Inflammatory macrophage treated with lipopolysaccharide for 1 hour (primary cell): ENCODE results near the gene AHNAK2.

Source experiments
- DNase-seq, 2 donors: peaks; one replicate each; pipeline ENCODE4 v3.0.0-alpha.2; 2020 to 2022

AHNAK2 gene

DNA sequence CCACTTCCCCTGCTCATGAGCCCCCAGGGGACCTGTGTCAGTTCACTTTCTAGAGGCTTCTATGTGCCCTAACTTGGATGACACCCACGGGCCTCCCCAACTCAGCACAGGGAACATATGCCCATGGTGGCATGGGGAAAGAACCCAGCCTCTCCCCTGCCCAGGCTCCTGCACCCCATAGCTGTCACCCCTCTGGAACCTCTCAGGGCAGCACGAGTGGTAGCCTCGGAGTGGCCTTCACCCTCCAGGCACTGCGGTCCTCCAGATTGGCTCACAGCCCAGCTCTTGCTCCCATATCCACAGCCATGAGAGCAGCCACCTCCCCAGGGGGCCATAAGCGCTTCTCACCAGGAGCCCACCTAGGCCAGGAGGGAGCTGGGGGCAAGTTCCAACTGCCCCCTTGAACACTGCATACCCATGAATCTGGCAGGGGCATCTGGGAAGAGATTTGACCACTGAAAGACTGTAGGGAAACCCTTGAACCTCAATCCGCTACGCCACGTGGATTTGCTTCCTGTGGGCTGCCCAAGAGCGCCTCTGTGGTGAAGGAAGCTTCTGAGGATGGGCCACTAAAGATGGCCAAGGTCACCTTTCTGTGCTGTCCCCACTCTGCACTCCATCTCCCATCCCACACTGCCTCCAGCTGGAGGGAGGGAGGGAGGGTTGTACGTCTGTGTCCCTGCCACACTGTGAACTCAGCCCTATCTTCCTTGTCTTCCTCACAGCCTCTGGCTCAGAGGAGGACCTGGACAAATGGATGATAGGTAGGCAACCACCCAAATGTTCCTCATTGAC is 41.6 kb downstream of the AHNAK2 start:
- no peak for DNase-seq

DNA sequence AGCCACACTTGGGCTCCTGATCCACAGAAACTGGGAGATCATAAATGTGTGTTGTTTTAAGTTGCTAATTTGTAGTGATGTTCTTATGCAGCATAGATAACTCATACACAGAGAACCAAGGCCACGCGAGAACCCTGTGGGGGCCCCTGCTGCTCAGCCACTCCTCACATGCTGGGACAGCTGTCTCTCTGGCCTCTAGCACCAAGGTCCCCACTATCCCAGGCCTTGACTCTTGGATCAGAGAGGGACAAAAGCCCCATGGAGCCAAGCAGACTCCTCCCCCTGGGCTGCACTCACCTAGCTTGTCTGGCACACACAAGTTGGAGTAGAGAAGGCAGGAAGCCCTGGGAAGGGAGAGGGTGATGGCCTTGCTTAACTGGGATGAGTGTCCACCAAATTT is 42.2 kb downstream of the AHNAK2 start:
- DNase-seq = no peak

DNA sequence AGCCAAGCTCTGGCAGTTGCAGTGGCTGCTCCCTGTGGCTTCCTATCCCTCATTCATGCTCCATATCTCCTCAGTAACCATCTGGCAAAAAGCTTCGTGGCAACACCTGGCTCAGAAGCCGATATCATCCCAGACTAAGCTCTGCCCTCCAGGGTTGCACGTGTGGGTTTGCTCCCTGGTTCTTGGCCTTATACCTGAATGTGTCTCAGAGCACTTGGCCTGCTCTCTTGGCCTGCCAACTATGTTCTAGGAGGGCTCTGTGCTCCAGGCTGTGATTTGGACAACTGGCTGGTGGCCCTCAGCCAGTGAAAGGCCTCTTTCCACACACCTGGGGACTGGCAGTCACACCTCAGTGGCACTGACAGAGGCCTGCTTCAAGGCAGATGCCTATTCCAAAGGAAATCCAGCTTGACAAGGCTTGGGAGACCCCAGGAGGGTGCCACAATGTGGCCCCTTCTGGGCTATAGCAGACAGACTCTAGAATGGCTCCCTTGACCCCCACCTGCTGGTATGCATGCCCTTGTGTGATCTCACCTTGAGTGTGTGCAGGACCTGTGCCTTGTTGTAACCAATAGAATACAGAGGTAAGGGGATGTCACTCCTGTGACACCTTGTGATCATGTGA is 43.0 kb downstream of the AHNAK2 start:
- no peak for DNase-seq

DNA sequence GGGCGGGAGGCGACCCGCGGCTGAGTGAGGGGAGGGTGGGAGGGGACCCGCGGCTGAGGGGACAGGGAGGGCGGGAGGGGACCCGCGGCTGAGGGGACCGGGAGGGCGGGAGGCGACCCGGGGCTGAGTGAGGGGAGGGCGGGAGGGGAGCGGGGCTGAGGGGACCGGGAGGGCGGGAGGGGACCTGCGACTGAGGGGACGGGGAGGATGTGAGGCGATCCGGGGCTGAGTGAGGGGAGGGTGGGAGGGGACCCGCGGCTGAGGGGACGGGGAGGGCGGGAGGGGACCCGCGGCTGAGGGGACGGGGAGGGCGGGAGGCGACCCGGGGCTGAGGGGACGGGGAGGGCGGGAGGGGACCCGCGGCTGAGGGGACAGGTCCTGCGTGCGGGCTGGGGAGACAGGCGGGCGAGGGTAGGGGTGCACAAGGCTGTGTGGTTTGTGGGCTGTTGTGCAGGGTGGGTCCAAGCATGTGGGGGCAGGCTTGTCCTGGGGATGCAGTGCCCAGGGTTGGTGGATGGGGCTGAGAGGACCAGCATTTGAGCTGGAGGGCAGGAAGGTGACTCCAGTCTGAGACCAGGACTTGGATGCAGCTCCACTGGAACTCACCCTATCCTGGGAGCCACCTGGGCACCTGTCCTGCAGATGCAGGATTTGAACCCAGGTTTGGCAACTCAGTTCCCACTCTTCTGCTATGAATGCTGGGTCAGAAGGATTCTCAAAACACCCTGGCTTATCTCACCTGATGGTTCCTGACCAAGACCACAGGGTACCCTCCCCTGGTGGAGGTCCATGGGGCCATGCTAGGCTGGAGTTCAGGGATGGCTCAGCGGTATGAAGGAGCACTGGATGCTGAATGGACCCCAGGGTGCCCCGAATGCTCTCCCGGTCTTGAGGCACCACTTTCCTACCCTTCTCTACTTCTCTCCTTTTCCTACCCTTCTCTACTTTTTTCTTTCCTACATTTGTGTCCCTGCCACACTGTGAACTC is 44.1 kb downstream of the AHNAK2 start:
- no peak for DNase-seq

DNA sequence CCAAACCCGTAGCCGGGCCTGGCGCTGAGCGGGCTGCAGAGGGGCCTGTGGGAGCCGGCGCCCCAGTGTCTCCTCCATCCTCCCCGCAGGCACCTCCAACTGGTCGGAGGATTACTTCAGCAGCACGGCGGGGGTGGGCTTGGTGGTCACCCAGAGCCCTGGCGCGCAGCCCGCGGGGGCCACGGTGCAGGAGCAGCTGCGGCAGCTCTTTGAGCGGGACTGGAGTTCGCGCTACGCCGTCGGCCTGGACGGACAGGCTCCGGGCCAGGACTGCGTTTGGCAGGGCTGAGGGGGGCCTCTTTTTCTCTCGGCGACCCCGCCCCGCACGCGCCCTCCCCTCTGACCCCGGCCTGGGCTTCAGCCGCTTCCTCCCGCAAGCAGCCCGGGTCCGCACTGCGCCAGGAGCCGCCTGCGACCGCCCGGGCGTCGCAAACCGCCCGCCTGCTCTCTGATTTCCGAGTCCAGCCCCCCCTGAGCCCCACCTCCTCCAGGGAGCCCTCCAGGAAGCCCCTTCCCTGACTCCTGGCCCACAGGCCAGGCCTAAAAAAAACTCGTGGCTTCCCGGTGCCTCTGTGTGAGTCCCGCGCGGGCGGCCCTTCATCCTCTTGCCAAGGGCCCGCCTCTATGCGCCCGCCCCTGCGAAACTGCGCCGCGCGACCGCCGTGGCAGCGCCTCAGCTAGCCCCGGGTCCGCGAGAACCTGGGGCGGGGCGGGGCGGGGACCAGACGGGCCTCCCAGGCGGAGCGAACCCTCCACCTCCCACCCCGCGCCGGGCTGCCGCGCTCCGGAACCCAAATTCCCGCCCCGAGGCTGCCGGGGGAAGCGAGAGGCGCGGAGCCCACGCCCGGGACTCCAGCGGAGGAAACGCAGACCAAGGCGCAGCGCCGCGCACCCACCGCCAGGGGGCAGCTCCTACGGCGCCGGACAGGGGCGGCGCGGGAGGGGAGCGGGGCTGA is 45.2 kb downstream of the AHNAK2 start:
- peak; percentile 62 to 93 for DNase-seq

DNA sequence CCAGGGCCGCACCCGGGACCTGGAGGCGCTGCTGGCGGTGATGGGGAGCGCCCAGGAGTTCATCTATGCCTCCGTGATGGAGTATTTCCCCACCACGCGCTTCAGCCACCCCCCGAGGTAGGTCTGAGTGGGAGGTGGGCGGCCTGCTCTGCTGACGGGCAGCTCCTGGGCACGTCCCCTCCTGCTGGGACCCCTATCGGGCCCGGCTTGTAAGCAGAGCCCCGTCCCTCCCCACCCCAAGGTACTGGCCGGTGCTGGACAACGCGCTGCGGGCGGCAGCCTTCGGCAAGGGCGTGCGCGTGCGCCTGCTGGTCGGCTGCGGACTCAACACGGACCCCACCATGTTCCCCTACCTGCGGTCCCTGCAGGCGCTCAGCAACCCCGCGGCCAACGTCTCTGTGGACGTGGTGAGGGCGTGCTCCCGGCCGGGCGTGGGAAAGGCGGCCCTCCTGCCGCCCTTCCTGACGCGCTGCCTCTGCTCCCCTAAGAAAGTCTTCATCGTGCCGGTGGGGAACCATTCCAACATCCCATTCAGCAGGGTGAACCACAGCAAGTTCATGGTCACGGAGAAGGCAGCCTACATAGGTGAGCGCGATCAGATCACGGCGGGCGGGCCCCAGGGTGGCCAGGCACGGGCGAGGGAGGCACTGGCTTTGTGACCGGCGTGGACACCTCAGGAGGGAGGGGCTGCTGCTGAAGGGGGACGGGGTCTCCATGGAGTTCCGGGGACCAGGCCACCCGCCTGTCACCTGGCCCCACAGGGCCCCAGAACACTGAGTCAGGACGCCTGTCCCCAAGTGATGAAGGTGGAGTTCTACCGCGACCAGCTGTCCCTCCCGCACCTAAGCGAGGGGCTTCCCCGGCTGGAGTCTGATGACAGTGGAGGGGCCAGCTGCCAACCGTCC is 46.2 kb downstream of the AHNAK2 start:
- DNase-seq = no peak

DNA sequence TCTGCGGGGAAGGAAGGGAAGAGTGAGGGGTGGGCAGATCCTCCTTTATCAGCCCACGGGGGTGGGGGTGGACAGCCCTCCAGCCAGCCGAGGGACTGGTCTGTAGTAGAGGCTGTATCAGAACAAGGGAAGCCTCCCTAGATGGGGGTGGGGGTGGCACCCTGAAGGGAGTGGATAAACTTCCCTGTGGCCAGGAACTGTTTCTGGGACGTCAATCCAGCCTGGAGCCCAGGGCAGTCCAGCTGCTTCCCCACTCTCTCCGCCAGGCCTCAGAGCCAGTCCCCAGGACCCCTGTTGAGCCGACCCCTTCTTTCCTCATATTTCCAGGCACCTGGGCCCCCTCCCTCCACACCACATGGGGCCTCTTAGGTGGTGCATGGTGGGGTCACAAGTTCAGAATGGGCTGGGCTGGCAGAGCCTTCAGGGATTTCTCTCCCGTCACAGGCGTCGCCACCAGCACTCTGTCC is 46.8 kb downstream of the AHNAK2 start:
- DNase-seq = no peak

DNA sequence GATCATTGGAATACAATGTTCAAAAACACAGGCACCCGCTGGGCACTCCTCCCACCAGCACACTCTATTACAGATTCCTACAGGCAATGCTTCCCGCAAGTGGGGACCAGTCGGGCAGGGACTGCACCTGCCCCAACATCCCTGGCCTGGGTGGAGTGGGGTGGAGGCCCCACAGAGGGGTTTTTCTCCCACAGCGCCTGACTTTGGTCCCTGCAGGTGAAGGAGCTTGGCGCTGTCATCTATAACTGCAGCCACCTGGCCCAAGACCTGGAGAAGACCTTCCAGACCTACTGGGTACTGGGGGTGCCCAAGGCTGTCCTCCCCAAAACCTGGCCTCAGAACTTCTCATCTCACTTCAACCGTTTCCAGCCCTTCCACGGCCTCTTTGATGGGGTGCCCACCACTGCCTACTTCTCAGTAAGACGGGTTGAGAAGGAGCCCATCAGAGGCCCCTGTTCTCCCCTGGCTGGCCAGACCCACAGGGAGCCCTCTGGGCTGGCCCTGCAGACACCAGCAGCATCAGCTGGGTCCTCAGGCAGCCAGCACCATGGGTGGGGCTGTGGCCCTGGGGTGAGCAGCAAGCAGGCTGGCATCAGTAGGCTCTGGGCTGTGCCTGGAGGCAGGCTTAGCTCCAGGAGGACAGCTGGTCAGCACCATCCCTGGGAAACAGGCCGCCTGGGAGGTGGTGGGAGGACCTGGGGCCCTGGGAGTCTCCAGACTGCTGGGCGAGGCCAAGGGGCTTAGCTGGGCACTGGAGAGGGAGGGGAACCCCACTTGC is 47.5 kb downstream of the AHNAK2 start:
- DNase-seq = no peak

DNA sequence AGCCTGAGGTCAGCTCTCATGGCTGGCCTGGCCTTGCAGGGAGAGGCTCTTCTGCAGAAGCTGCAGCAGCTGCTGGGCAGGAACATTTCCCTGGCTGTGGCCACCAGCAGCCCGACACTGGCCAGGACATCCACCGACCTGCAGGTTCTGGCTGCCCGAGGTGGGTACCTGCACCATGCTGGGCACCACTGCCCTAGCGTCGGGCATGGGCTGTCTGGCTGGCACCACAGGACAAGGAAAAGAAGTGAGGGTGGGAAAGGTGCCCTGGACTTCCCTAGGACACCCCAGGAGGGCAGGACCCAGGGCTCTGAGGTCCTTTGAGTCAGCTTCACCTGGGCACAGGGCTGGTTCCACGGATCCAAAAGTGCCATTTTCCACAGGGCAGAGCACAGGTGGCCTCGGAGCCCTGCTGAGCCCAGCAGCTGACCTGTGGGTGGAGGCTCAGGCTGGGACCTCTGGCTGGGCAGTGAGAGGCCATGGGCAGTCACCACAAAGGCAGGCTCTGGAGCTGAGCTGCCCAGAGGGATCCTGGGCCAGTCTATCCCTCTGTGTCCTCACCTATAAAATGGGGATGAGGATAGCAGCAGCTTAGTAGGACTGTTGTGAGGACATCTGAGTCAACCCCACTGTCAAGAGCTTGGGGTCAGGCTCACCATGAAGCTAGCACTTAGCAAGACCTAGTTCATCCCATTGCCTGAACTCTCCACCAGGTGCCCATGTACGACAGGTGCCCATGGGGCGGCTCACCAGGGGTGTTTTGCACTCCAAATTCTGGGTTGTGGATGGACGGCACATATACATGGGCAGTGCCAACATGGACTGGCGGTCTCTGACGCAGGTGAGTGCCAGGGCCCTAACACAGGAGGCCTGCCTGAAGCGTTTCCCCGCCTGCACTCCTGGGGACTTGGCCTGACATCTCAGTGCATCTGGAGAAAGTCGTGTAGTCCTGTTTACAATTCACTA is 48.6 kb downstream of the AHNAK2 start:
- DNase-seq = no peak

DNA sequence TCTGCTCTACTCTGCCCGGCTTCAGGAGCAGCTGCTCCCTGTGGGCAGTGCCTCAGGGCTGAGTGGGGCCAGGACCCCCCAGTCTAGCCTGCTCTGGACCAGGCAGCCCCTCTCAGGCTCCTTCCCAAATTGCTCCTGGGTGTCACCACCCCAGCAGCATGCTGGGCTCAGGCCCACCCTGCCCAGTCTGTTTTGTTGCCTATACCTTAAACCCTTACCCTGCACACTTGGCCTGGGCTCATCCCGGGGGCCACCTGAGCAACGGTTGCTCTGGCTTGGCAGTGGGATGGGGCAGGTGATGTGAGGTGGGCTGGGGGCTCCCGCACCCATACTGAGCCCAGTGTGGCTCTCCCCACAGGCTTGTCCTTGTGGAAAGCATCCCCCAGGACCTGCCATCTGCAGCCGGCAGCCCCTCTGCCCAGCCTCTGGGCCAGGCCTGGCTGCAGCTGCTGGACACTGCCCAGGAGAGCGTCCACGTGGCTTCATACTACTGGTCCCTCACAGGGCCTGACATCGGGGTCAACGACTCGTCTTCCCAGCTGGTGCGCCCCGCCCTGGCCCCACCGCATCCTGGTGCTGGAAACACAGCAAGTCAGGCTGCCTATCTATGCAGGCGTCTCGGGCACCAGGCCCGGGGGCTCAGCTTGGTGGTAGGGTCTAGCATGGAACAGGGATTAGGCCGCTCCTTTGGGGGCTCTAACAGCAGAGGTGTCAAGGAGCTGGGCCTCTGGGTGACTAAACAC is 49.6 kb downstream of the AHNAK2 start:
- no peak for DNase-seq

DNA sequence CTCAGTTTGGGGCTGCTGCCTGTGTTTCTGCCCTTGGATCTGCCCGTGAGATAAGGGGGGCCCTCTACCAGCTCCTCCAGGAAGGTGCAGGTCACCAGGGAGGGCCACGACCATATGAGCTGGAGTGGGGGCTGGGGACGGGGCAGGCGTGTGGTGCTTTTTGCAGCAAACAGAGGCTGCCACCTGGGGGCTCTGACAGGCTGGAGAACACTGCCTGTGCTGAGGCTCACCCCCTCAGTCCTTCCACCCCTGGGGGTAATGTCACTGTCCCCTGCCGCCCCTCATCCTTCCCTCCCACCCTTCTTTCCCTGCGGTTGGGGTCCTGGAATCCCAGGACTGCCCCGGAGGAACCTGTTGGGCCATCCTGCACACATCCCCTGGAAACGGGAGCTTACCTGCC is 50.3 kb downstream of the AHNAK2 start:
- DNase-seq = no peak

DNA sequence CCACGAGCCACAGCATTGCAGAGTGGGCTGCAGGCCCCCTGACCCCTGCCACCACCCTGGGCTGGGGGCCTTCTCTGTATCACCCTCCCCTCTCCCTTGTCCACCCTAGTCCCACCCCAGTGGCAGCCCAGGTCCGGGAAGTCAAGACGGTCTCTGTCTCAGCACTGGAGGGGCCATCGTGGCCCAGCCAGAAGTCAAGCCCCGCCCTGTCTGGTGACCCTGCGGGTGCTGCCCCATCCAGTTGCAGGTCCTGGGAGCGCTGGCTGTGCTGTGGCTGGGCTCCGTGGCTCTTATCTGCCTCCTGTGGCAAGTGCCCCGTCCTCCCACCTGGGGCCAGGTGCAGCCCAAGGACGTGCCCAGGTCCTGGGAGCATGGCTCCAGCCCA is 50.8 kb downstream of the AHNAK2 start:
- no peak for DNase-seq

DNA sequence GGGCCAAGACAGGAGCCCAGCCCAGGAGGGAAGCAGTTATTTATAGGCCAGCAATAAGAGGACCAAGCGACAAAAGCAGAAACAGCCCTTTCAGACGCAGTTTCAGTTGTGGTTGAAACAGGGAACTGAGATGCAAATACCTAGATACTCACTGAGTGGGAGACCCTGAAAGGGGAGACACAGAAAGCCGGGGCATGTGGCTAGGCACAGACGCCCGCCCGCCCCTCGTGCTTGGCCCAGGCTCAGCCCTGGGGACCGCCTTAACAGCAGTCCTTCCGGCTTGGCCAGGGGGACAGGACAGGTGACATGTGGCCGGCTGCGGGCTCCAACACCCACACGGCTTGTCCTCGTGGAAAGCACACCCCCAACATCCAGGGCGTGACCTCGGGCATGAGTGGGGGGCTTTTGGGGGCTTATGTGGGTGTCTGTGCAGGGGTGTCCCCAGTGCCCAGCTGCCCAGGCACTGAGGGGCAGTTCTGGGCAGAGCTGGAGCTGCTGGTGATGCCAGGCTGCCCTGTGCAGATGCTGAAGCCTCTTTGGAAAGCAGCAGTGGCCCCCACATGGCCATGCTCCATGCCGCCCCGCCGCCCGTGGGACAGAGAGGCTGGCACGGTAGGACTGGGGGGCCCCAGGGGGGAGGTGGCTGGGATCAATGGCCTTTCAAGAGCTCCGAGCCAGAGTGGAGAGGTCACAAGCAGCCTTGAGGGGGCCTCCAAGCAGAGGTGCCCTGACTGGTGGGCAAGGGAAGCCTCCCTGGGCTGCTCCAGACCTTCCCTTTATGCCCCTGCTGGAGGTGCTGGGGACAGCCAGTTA is 51.3 kb downstream of the AHNAK2 start:
- DNase-seq = peak; percentile 54 to 57

DNA sequence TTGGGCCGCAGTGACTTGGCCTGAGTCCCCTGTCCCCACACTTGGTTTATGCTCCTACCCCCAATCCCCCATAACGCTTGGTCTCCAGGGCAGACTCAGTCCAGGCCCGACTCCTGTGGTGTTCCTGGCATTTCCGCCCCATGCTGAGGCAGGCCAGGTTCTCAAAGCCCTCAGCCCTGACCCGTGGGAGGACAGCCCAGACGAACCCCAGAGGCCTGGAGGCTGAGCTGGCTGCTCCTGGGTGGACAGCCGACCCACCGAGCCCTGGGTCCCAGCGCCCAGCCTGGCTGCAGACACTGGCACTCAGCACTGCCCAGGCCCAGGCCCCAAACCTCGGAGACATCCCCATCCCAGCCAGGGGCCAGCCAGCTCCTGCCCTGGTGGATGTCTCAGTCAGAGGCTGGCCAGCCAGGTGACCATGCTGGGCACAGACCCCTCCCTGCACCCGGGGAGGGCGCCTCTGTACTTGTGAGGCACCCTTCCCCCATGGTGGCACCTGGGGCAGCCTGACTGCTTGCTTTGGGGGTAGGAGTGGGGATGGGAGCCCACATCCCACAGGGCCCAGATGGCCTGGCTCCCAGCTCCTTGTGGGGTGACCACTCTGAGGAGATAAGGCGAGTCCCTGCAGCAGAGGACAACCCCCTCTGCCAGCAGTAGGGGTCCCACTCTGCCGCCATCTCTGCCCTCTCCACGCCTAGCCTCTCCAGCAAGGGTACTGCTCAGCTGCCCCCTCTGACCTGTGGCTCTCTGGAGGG is 52.1 kb downstream of the AHNAK2 start:
- no peak for DNase-seq

DNA sequence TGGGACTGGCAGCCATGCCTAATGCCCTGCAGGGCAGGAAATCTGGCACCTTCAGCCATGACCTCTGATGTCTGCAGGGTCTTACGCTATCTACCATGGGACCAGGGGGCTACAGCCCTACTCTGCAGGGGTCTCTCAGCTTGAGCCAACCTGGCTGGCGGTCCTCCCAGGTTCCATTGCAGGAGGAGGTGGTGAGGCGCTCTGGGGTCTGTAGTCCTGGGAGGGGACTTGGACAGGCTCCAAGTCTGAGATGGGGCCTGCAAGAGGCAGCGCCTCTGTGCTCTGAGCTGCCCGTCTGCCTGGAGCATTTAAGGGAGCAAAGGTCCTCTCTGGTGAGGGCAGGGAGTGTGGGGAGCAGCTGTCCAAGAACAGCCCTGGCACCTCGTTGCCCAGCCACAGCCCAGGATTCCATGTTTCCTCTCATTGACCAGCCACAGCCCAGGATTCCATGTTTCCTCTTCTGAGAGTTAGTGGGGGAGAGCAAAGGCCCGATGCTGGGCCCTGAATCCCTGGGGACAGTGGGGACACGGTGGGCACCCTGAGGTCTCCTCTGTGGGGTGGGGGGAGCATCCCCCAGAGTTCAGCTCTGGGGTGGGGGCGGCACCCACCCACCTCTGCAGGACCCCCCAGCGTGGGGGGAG is 52.8 kb downstream of the AHNAK2 start:
- no peak for DNase-seq
